Activated effector memory CD4-positive, alpha-beta T cell treated with anti-CD3 and anti-CD28 coated beads, Interleukin-2, amount 50 U/mL, for 16 hours (primary cell): ENCODE results near the gene ANK2.
"Not testable (repeated sequence)": the region's sequence is repeated elsewhere in the genome, so short reads cannot be mapped to it uniquely, and the experiment has no call there.

Experiments
- DNase-seq: peaks from one replicate; pipeline ENCODE4 v3.0.0-alpha.2; 2020

The ANK2 gene

GRCh38 chr4:113221990-113222389 is 172.5 kb downstream of the ANK2 start:
- no peak for DNase-seq

GRCh38 chr4:113222471-113222870 is 173.0 kb downstream of the ANK2 start:
- no peak for DNase-seq

GRCh38 chr4:113223001-113223400 is 173.5 kb downstream of the ANK2 start:
- no peak for DNase-seq

GRCh38 chr4:113232194-113232593 is 182.7 kb downstream of the ANK2 start:
- DNase-seq, result no peak

- DNase-seq, result no peak
Observed at GRCh38 chr4:113236916-113237315, 187.5 kb downstream of the ANK2 start.

- no peak for DNase-seq
Observed at GRCh38 chr4:113243312-113243711, 193.9 kb downstream of the ANK2 start.

GRCh38 chr4:113244747-113245146 is 195.3 kb downstream of the ANK2 start:
- not testable (repeated sequence) for DNase-seq

- no peak for DNase-seq
Observed at GRCh38 chr4:113248320-113248719, 198.9 kb downstream of the ANK2 start.

- DNase-seq, result no peak
Observed at GRCh38 chr4:113255628-113256027, 206.2 kb downstream of the ANK2 start.

- no peak for DNase-seq
Observed at GRCh38 chr4:113256946-113257345, 207.5 kb downstream of the ANK2 start.

GRCh38 chr4:113260688-113261087 is 211.2 kb downstream of the ANK2 start:
- DNase-seq, result no peak

GRCh38 chr4:113263274-113263673 is 213.8 kb downstream of the ANK2 start:
- no peak for DNase-seq

- DNase-seq, result no peak
Observed at GRCh38 chr4:113270520-113271319, 221.3 kb downstream of the ANK2 start.

GRCh38 chr4:113272523-113272922 is 223.1 kb downstream of the ANK2 start:
- DNase-seq, result no peak

GRCh38 chr4:113273721-113274220 is 224.3 kb downstream of the ANK2 start:
- DNase-seq, result no peak

- no peak for DNase-seq
Observed at GRCh38 chr4:113276464-113277170, 227.2 kb downstream of the ANK2 start.

GRCh38 chr4:113278324-113278934 is 229.0 kb downstream of the ANK2 start:
- DNase-seq, result peak; percentile 74

- DNase-seq, result no peak
Observed at GRCh38 chr4:113285501-113285900, 236.0 kb downstream of the ANK2 start.

- DNase-seq, result no peak
Observed at GRCh38 chr4:113288257-113288656, 238.8 kb downstream of the ANK2 start.

- DNase-seq, result no peak
Observed at GRCh38 chr4:113288696-113289095, 239.2 kb downstream of the ANK2 start.

GRCh38 chr4:113289766-113290165 is 240.3 kb downstream of the ANK2 start:
- no peak for DNase-seq

GRCh38 chr4:113290666-113291065 is 241.2 kb downstream of the ANK2 start:
- DNase-seq, result no peak

GRCh38 chr4:113292371-113293042 is 243.1 kb downstream of the ANK2 start:
- no peak for DNase-seq
